Measurements from ENCODE around the gene PIH1D1.
"Not testable (repeated sequence)": the region's sequence is repeated elsewhere in the genome, so short reads cannot be mapped to it uniquely, and the experiment has no call there.

Gene PIH1D1

GRCh38 chr19:49475995-49476880 lies 24.6 kb upstream of the PIH1D1 start:
- TF ChIP-seq ZNF274 (IDR thresholded peaks at IDR 0.05; ENCODE audit: low read depth, low read length) (no peak), YY1 (IDR thresholded peaks at IDR 0.05; ENCODE audit: insufficient read depth, insufficient read length) (no peak), SUZ12 (IDR thresholded peaks at IDR 0.05; ENCODE audit: extremely low read depth, insufficient read depth, insufficient read length) (no peak)
- Histone ChIP-seq H3K9me3 (ENCODE audit: insufficient read depth, low read length) (no peaks in the 10 kb centered on the region), H3K4me3 (ENCODE audit: insufficient read length, low read depth) (no peak overlapping the region)

GRCh38 chr19:49475191-49475917 lies 23.7 kb upstream of the PIH1D1 start:
- Histone ChIP-seq H3K4me1 (ENCODE audit: insufficient read depth, insufficient read length) (peaks cover 4% of the 10 kb centered on the region), H3K4me3 (ENCODE audit: insufficient read length, low read depth) (no peak overlapping the region), H3K9ac (ENCODE audit: insufficient read length, low read depth) (no peak overlapping the region), H3K36me3 (ENCODE audit: insufficient read depth, insufficient read length, low read length) (peaks cover 5% of the 10 kb centered on the region), H3K27me3 (ENCODE audit: insufficient read depth, insufficient read length) (peaks cover 8% of the 10 kb centered on the region), H3K9me3 (ENCODE audit: insufficient read depth, low read length) (no peaks in the 10 kb centered on the region)
- DNase-seq (ENCODE audit: low read depth, low spot score): no peak
- TF ChIP-seq ZNF274 (IDR thresholded peaks at IDR 0.05; ENCODE audit: low read depth, low read length): no peak
- no peak for TF ChIP-seq YY1 (IDR thresholded peaks at IDR 0.05; ENCODE audit: insufficient read depth, insufficient read length)
- no peak for TF ChIP-seq SUZ12 (IDR thresholded peaks at IDR 0.05; ENCODE audit: extremely low read depth, insufficient read depth, insufficient read length)

More at GRCh38 chr19:49475995-49476880, 24.6 kb upstream of the PIH1D1 start:
- H3K27me3 ChIP-seq (ENCODE audit: insufficient read depth, insufficient read length): peaks cover 8% of the 10 kb centered on the region
- peaks cover 6% of the 10 kb centered on the region for H3K4me1 ChIP-seq (ENCODE audit: insufficient read depth, insufficient read length)
- H3K9ac ChIP-seq (ENCODE audit: insufficient read length, low read depth): no peak overlapping the region
- no peak for DNase-seq (ENCODE audit: low read depth, low spot score)
- no peaks in the 10 kb centered on the region for H3K36me3 ChIP-seq (ENCODE audit: insufficient read depth, insufficient read length, low read length)

GRCh38 chr19:49474542-49474924 lies 22.9 kb upstream of the PIH1D1 start:
- H3K27me3 ChIP-seq (ENCODE audit: insufficient read depth, insufficient read length): peaks cover 8% of the 10 kb centered on the region
- no peak for TF ChIP-seq SUZ12 (IDR thresholded peaks at IDR 0.05; ENCODE audit: extremely low read depth, insufficient read depth, insufficient read length)
- no peak for TF ChIP-seq YY1 (IDR thresholded peaks at IDR 0.05; ENCODE audit: insufficient read depth, insufficient read length)
- TF ChIP-seq ZNF274 (IDR thresholded peaks at IDR 0.05; ENCODE audit: low read depth, low read length): no peak
- no peaks in the 10 kb centered on the region for H3K9me3 ChIP-seq (ENCODE audit: insufficient read depth, low read length)
- no peak overlapping the region for H3K4me3 ChIP-seq (ENCODE audit: insufficient read length, low read depth)
- H3K4me1 ChIP-seq (ENCODE audit: insufficient read depth, insufficient read length): peaks cover 4% of the 10 kb centered on the region
- H3K36me3 ChIP-seq (ENCODE audit: insufficient read depth, insufficient read length, low read length): peaks cover 13% of the 10 kb centered on the region
- no peak for DNase-seq (ENCODE audit: low read depth, low spot score)
- H3K9ac ChIP-seq (ENCODE audit: insufficient read length, low read depth): no peak overlapping the region

- DNase-seq (ENCODE audit: low read depth, low spot score): no peak
- Histone ChIP-seq H3K27me3 (ENCODE audit: insufficient read depth, insufficient read length) (peaks cover 8% of the 10 kb centered on the region), H3K4me1 (ENCODE audit: insufficient read depth, insufficient read length) (peaks cover 4% of the 10 kb centered on the region), H3K36me3 (ENCODE audit: insufficient read depth, insufficient read length, low read length) (peaks cover 14% of the 10 kb centered on the region), H3K9ac (ENCODE audit: insufficient read length, low read depth) (no peak within 1 kb of the TSS), H3K4me3 (ENCODE audit: insufficient read length, low read depth) (no peak within 1 kb of the TSS), H3K9me3 (ENCODE audit: insufficient read depth, low read length) (no peaks in the 10 kb centered on the region)
- TF ChIP-seq YY1 (IDR thresholded peaks at IDR 0.05; ENCODE audit: insufficient read depth, insufficient read length) (no peak), ZNF274 (IDR thresholded peaks at IDR 0.05; ENCODE audit: low read depth, low read length) (no peak), SUZ12 (IDR thresholded peaks at IDR 0.05; ENCODE audit: extremely low read depth, insufficient read depth, insufficient read length) (no peak)
Observed at GRCh38 chr19:49473868-49474541, 22.4 kb upstream of the PIH1D1 start, which contains the start of gene FLT3LG. FLT3LG (plus strand) TSS chr19:49474215; CDS start chr19:49474640, 425 bp downstream.

- DNase-seq (ENCODE audit: low read depth, low spot score); H3K9me3 ChIP-seq (ENCODE audit: insufficient read depth, low read length); H3K27me3 ChIP-seq (ENCODE audit: insufficient read depth, insufficient read length); H3K4me1 ChIP-seq (ENCODE audit: insufficient read depth, insufficient read length); H3K9ac ChIP-seq (ENCODE audit: insufficient read length, low read depth); H3K4me3 ChIP-seq (ENCODE audit: insufficient read length, low read depth): not testable (repeated sequence)
- peaks cover 14% of the 10 kb centered on the region for H3K36me3 ChIP-seq (ENCODE audit: insufficient read depth, insufficient read length, low read length)
Observed at GRCh38 chr19:49473501-49473867, 21.9 kb upstream of the PIH1D1 start.

GRCh38 chr19:49472936-49473335 lies 21.3 kb upstream of the PIH1D1 start:
- H3K4me1 ChIP-seq (ENCODE audit: insufficient read depth, insufficient read length): peaks cover 4% of the 10 kb centered on the region

GRCh38 chr19:49470615-49470978 lies 19.0 kb upstream of the PIH1D1 start:
- Histone ChIP-seq H3K9ac (ENCODE audit: insufficient read length, low read depth) (no peak overlapping the region), H3K4me1 (ENCODE audit: insufficient read depth, insufficient read length) (peaks cover 2% of the 10 kb centered on the region), H3K27me3 (ENCODE audit: insufficient read depth, insufficient read length) (peaks cover 8% of the 10 kb centered on the region), H3K4me3 (ENCODE audit: insufficient read length, low read depth) (no peak overlapping the region), H3K36me3 (ENCODE audit: insufficient read depth, insufficient read length, low read length) (peaks cover 25% of the 10 kb centered on the region), H3K9me3 (ENCODE audit: insufficient read depth, low read length) (no peaks in the 10 kb centered on the region)
- no peak for TF ChIP-seq YY1 (IDR thresholded peaks at IDR 0.05; ENCODE audit: insufficient read depth, insufficient read length)
- TF ChIP-seq SUZ12 (IDR thresholded peaks at IDR 0.05; ENCODE audit: extremely low read depth, insufficient read depth, insufficient read length): no peak
- no peak for TF ChIP-seq ZNF274 (IDR thresholded peaks at IDR 0.05; ENCODE audit: low read depth, low read length)
- no peak for DNase-seq (ENCODE audit: low read depth, low spot score)

More at GRCh38 chr19:49472936-49473335, 21.3 kb upstream of the PIH1D1 start:
- Histone ChIP-seq H3K27me3 (ENCODE audit: insufficient read depth, insufficient read length) (peaks cover 8% of the 10 kb centered on the region), H3K9me3 (ENCODE audit: insufficient read depth, low read length) (no peaks in the 10 kb centered on the region), H3K36me3 (ENCODE audit: insufficient read depth, insufficient read length, low read length) (peaks cover 17% of the 10 kb centered on the region), H3K9ac (ENCODE audit: insufficient read length, low read depth) (no peak overlapping the region), H3K4me3 (ENCODE audit: insufficient read length, low read depth) (no peak overlapping the region)
- no peak for DNase-seq (ENCODE audit: low read depth, low spot score)
- no peak for TF ChIP-seq ZNF274 (IDR thresholded peaks at IDR 0.05; ENCODE audit: low read depth, low read length)
- TF ChIP-seq SUZ12 (IDR thresholded peaks at IDR 0.05; ENCODE audit: extremely low read depth, insufficient read depth, insufficient read length): no peak

Measured in NT2/D1 (cell line).